GM12878 (cell line): ENCODE measurements around the gene GJC3. TPM values are rescaled to one million over a fixed set of nuclear protein-coding genes. Genes with fewer than 3 reads are reported as not detected.
A peak's percentile ranks its signal among the peaks of the same experiment; 100 is the strongest.

Experiments
- ATAC-seq: fragments of 200-7000 bp; cut with Tn5 transposase; 3 replicates; pipeline ENCODE4 v1.9.1; 2020; ENCODE audit warnings: mild to moderate bottlenecking, moderate library complexity
- BruUV-seq: library from RNA; stranded (reverse); fragments of 400-500 nt; replicated peaks from 2 replicates; lab custom pipeline; 2021; lab: Mats Ljungman, UMichigan
- CTCF ChIA-PET: fragments of 300-600 bp; sonication (Branson Sonifier 250); formaldehyde crosslinking; extraction: SDS; loops from one replicate; lab custom pipeline; 2021; ENCODE audit warnings: inconsistent platforms; lab: Yijun Ruan, JAX
- POLR2A ChIA-PET: fragments of 350-600 bp; formaldehyde crosslinking; extraction: SDS; loops from one replicate; lab custom pipeline; 2021; ENCODE audit warnings: inconsistent platforms; lab: Charles Lee
- RAD21 ChIA-PET: fragments of 300-600 bp; sonication (Branson Sonifier 250); formaldehyde crosslinking; loops from one replicate; lab custom pipeline; 2023; ENCODE audit warnings: antibody characterized with exemption; ENCODE audit not compliant: unreplicated experiment; lab: Charles Lee
- SMC1A ChIA-PET: fragments of 300-600 bp; sonication (Branson Sonifier 250); formaldehyde crosslinking; loops from one replicate; lab custom pipeline; 2023; ENCODE audit not compliant: unreplicated experiment, uncharacterized antibody; lab: Charles Lee
- DNase-seq: peaks from one replicate; pipeline ENCODE4 v3.0.0-alpha.2; 2011; ENCODE audit warnings: low read depth, low spot score
- FAIRE-seq: peaks from 3 replicates; lab custom pipeline; 2011; peaks lifted over from hg19 to GRCh38; lab: Jason Lieb, UNC
- H2AFZ ChIP-seq: 2 replicates; pipeline ENCODE4 v1.6.0; 2011; ENCODE audit warnings: low read depth, low read length, control low read depth; ENCODE audit not compliant: control insufficient read depth
- H3K27ac ChIP-seq: 2 replicates; pipeline ENCODE4 v1.5.1; 2011; ENCODE audit warnings: control low read depth; ENCODE audit not compliant: control insufficient read depth, insufficient read depth
- H3K27me3 ChIP-seq, 2 experiments: replicated peaks in 1 of 2; 2 replicates each; pipeline versions ENCODE4 v1.6.0 to v1.6.1; 2011; ENCODE audit warnings: low read length in 1 of 2; ENCODE audit not compliant: control insufficient read depth in 2 of 2, insufficient read depth in 2 of 2
- H3K36me3 ChIP-seq, 2 experiments: 2 replicates each; pipeline ENCODE4 v1.5.1; 2011; ENCODE audit warnings: low read length in 1 of 2; ENCODE audit not compliant: control insufficient read depth in 2 of 2, insufficient read depth in 2 of 2
- H3K4me1 ChIP-seq: 2 replicates; pipeline ENCODE4 v1.6.1; 2011; ENCODE audit warnings: mild to moderate bottlenecking, low read length, moderate library complexity, mixed read lengths; ENCODE audit not compliant: control insufficient read depth, insufficient read depth
- H3K4me2 ChIP-seq: 2 replicates; pipeline ENCODE4 v1.6.0; 2011; ENCODE audit warnings: control low read depth; ENCODE audit not compliant: control insufficient read depth, insufficient read depth
- H3K4me3 ChIP-seq: fragments of 200-600 bp; sonication (generic); 2 replicates; pipeline ENCODE4 v1.5.1; 2016
- H3K79me2 ChIP-seq: 2 replicates; pipeline ENCODE4 v1.6.0; 2011; ENCODE audit warnings: low read length; ENCODE audit not compliant: control insufficient read depth, insufficient read depth
- H3K9ac ChIP-seq: 2 replicates; pipeline ENCODE4 v1.8.0; 2011; ENCODE audit warnings: low read length, control low read depth, mixed read lengths; ENCODE audit not compliant: control insufficient read depth, insufficient read depth
- H3K9me3 ChIP-seq: replicated peaks from 3 replicates; pipeline ENCODE4 v1.5.1; 2011; ENCODE audit warnings: mild to moderate bottlenecking, low read length; ENCODE audit not compliant: control insufficient read depth, insufficient read depth
- H4K20me1 ChIP-seq: 2 replicates; pipeline ENCODE4 v1.6.0; 2011; ENCODE audit not compliant: control insufficient read depth, insufficient read depth
- ASH2L ChIP-seq: fragments of 300-600, 200-600 bp; sonication (generic); IDR thresholded peaks from 2 replicates; pipeline ENCODE4 v1.6.1; 2017; ENCODE audit warnings: low read depth, mild to moderate bottlenecking, borderline replicate concordance
- CHD2 ChIP-seq: IDR thresholded peaks from 2 replicates; pipeline ENCODE4 v1.6.1; 2011; ENCODE audit warnings: low read depth, low read length, improper control_type of control experiment, borderline replicate concordance
- CREB1 ChIP-seq: IDR thresholded peaks from 2 replicates; pipeline ENCODE4 v1.6.1; 2012; ENCODE audit warnings: low read depth, mild to moderate bottlenecking, inconsistent platforms
- E2F4 ChIP-seq: IDR thresholded peaks from 2 replicates; pipeline ENCODE4 v1.6.1; 2012; ENCODE audit warnings: low read depth, low read length, improper control_type of control experiment
- EED ChIP-seq: sonication (generic); IDR thresholded peaks from 2 replicates; pipeline ENCODE4 v1.6.1; 2016; ENCODE audit warnings: antibody characterized with exemption, low read depth
- HDAC6 ChIP-seq: fragments of 200-600 bp; sonication (generic); IDR thresholded peaks from one replicate; pipeline ENCODE4 v1.8.0; 2017; ENCODE audit warnings: antibody characterized with exemption; ENCODE audit not compliant: unreplicated experiment
- KAT2A ChIP-seq: conservative IDR thresholded peaks from 2 replicates; pipeline ENCODE4 v1.6.1; 2011; ENCODE audit warnings: low read depth, low read length; ENCODE audit not compliant: control insufficient read depth
- MLLT1 ChIP-seq: fragments of 450-650 bp; IDR thresholded peaks from 2 replicates; pipeline ENCODE4 v1.6.1; 2016; ENCODE audit warnings: mild to moderate bottlenecking
- MTA2 ChIP-seq: fragments of 450-650 bp; IDR thresholded peaks from 2 replicates; pipeline ENCODE4 v1.6.1; 2016; ENCODE audit warnings: low read depth, mild to moderate bottlenecking, moderate library complexity
- NBN ChIP-seq: fragments of 450-650 bp; IDR thresholded peaks from 2 replicates; pipeline ENCODE4 v1.6.1; 2016
- NR2C1 ChIP-seq: fragments of 450-650 bp; IDR thresholded peaks from 2 replicates; pipeline ENCODE4 v1.6.1; 2017; ENCODE audit warnings: antibody characterized with exemption, mild to moderate bottlenecking, moderate library complexity
- NR2C2 ChIP-seq: IDR thresholded peaks from 2 replicates; pipeline ENCODE4 v1.6.1; 2011; ENCODE audit warnings: borderline replicate concordance, low read depth; ENCODE audit not compliant: control insufficient read depth, insufficient read length
- RAD51 ChIP-seq: fragments of 450-650 bp; IDR thresholded peaks from 2 replicates; pipeline ENCODE4 v1.6.1; 2016; ENCODE audit warnings: moderate library complexity, mild to moderate bottlenecking, inconsistent platforms
- RELB ChIP-seq: fragments of 450-650 bp; IDR thresholded peaks from 2 replicates; pipeline ENCODE4 v1.6.1; 2017; ENCODE audit warnings: low read depth, mild to moderate bottlenecking, moderate library complexity
- SP1 ChIP-seq: IDR thresholded peaks from one replicate; pipeline ENCODE4 v1.6.1; 2011; ENCODE audit warnings: low read depth, low read length
- STAT1 ChIP-seq: fragments of 450-650 bp; conservative IDR thresholded peaks from 2 replicates; pipeline ENCODE4 v1.6.1; 2014; ENCODE audit warnings: antibody characterized with exemption, mild to moderate bottlenecking
- SUZ12 ChIP-seq: fragments of 200-600 bp; sonication (generic); IDR thresholded peaks from one replicate; pipeline ENCODE4 v1.6.1; 2018; ENCODE audit warnings: antibody characterized with exemption, mild to moderate bottlenecking; ENCODE audit not compliant: unreplicated experiment
- ZNF274 ChIP-seq: IDR thresholded peaks from one replicate; pipeline ENCODE4 v1.8.0; 2011; ENCODE audit not compliant: insufficient read length, insufficient read depth
- WGBS: methylation state at CpG from one replicate; pipeline ENCODE4 v1.1.6; 2016; ENCODE audit warnings: low lambda C conversion rate; ENCODE audit not compliant: insufficient replicate concordance, insufficient coverage; ENCODE audit errors: missing lambda C conversion rate; 5-methylcytosine and 5-hydroxymethylcytosine counted together
- in situ Hi-C: fragments of 300-500 bp; cut with MboI; formaldehyde crosslinking; loops from 9 replicates; pipeline ENCODE4 v1.14.3; 2018; ENCODE audit warnings: mixed read lengths
- intact Hi-C: fragments of 100-400 bp; cut with micrococcal nuclease; formaldehyde crosslinking; loops from one replicate; pipeline ENCODE4 v1.14.2; 2022; ENCODE audit not compliant: unreplicated experiment
- polyA plus RNA-seq, 11 experiments: library from polyadenylated mRNA; depleted of rRNA in 4 of 11; unstranded in 6 of 11; stranded (reverse) in 5 of 11; fragments of >200 nt; fragmentation: Nextera tagmentation in 4 of 11; fragmentation: Illumina TruSeq in 1 of 11; extraction: Ambion mirVana in 4 of 11; extraction: Trizol in 1 of 11; gene quantifications; 1 replicate in 1 of 11; 2 replicates in 10 of 11; pipeline versions ENCODE4 v1.2.1 to v1.2.3, GENCODE V29; 2011 to 2016; ENCODE audit warnings: inconsistent platforms in 2 of 11, missing spikeins in 2 of 11, low read depth in 1 of 11
- total RNA-seq, 4 experiments: library from RNA; depleted of rRNA in 3 of 4; stranded (reverse); fragments of >200 nt in 3 of 4; fragmentation: Illumina TruSeq in 1 of 4; extraction: Trizol in 1 of 4; gene quantifications; 2 replicates each; pipeline versions ENCODE4 v1.2.1 to v1.2.3, GENCODE V29; 2013 to 2021
- TF ChIP-seq, protein P1 (sequence below): IDR thresholded peaks from 2 replicates; pipeline ENCODE4 v1.6.1; 2012; ENCODE audit warnings: mild to moderate bottlenecking, low read depth, low read length

GJC3 gene
- total and polyA plus RNA-seq, 10 of the 15 experiments (the other 5 are each of a cell fraction or from before 2014, with no cell fraction given): 0.06 to 0.18 (median 0.09) TPM; not detected in 6

DNA sequence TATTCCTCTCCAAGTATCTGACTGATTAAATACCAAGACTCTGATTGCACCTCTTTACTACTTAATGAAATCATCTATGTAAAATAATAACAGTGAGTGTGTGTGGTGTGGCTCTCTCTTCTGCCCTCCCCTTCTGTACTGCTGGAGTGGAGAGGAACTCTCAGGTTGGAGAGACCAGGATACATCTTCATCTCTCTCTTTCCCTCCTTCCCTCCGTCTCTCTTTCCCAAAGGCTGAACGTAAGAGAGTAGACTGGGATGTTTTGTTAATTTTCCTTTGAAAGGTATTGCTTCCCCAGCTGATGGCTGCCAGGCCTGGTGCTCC lies 272 bp upstream of the GJC3 start:
- ATAC-seq: peak; percentile 18; the same call in 2 of the 3 replicates
- Histone ChIP-seq H3K4me2 (no peak overlapping the region), H3K4me1 (no peaks in the 10 kb centered on the region), H3K27me3 (peaks cover 4 to 5% of the 10 kb centered on the region in 2 experiments; a peak in 3 of 4 replicates), H3K4me3 (no peak overlapping the region), H3K9ac (no peak overlapping the region), H2AFZ (no peak overlapping the region), H3K27ac (no peak overlapping the region), H3K79me2 (no peaks in the 10 kb centered on the region), H3K9me3 (no peaks in the 10 kb centered on the region), H3K36me3 (no peaks in the 10 kb centered on the region), H4K20me1 (no peaks in the 10 kb centered on the region)
- TF ChIP-seq CREB1 (no peak), CHD2 (no peak), NR2C1 (no peak), MLLT1 (no peak), SP1 (no peak), SUZ12 (no peak), HDAC6 (no peak), MTA2 (no peak), NBN (no peak), E2F4 (no peak), ZNF274 (no peak), NR2C2 (no peak), RAD51 (no peak), KAT2A (no peak), STAT1 (no peak), RELB (no peak), EED (no peak), ASH2L (no peak)
- TF ChIP-seq, protein P1, sequence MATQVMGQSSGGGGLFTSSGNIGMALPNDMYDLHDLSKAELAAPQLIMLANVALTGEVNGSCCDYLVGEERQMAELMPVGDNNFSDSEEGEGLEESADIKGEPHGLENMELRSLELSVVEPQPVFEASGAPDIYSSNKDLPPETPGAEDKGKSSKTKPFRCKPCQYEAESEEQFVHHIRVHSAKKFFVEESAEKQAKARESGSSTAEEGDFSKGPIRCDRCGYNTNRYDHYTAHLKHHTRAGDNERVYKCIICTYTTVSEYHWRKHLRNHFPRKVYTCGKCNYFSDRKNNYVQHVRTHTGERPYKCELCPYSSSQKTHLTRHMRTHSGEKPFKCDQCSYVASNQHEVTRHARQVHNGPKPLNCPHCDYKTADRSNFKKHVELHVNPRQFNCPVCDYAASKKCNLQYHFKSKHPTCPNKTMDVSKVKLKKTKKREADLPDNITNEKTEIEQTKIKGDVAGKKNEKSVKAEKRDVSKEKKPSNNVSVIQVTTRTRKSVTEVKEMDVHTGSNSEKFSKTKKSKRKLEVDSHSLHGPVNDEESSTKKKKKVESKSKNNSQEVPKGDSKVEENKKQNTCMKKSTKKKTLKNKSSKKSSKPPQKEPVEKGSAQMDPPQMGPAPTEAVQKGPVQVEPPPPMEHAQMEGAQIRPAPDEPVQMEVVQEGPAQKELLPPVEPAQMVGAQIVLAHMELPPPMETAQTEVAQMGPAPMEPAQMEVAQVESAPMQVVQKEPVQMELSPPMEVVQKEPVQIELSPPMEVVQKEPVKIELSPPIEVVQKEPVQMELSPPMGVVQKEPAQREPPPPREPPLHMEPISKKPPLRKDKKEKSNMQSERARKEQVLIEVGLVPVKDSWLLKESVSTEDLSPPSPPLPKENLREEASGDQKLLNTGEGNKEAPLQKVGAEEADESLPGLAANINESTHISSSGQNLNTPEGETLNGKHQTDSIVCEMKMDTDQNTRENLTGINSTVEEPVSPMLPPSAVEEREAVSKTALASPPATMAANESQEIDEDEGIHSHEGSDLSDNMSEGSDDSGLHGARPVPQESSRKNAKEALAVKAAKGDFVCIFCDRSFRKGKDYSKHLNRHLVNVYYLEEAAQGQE: no peak
- POLR2A ChIA-PET: no interaction called here
- no peak for FAIRE-seq
- no TSS peak for BruUV-seq
- CTCF ChIA-PET: interaction anchor here (2.0 kb wide), 1 partner anchor 16 kb away, joined by 8 read pairs; no protein-coding TSS in a partner anchor
- no peak for DNase-seq
- in situ Hi-C loops: no loop called here
- SMC1A ChIA-PET: no interaction called here
- RAD21 ChIA-PET: interaction anchor here (0.6 to 1.0 kb wide), 2 partner anchors 16 to 58 kb away, joined by 4 read pairs; no protein-coding TSS in a partner anchor
- WGBS: 4% methylated on average over 2 of the region's 2 CpGs
- intact Hi-C loops: no loop called here
